Measurements from ENCODE around the gene AADACL4. TPM values are rescaled to one million over a fixed set of nuclear protein-coding genes. Genes with fewer than 3 reads are reported as not detected.

AADACL4 gene
- polyA plus RNA-seq, 1 donor from 2014 or later, result not detected

- H3K36me3 ChIP-seq (ENCODE audit: insufficient read depth, low read length), result no peaks in the 10 kb centered on the region
- H3K79me2 ChIP-seq (replicated peaks; ENCODE audit: insufficient read depth, low read length), result no peaks in the 10 kb centered on the region
- no peaks in the 10 kb centered on the region for H3F3A ChIP-seq (ENCODE audit: insufficient read depth, low read length, poor library complexity, severe bottlenecking)
- no peak overlapping the region for H3K4me3 ChIP-seq (ENCODE audit: low read length)
- TF ChIP-seq CTCF (IDR thresholded peaks at IDR 0.05; ENCODE audit: poor library complexity, severe bottlenecking), result no peak
- no peak for TF ChIP-seq POLR2AphosphoS5 (IDR thresholded peaks at IDR 0.05)
- no peak for TF ChIP-seq EP300 (conservative IDR thresholded peaks at IDR 0.05; ENCODE audit: poor library complexity, severe bottlenecking)
- TF ChIP-seq MXI1 (conservative IDR thresholded peaks at IDR 0.05; ENCODE audit: poor library complexity, severe bottlenecking), result no peak
- no peak for TF ChIP-seq TAF1 (IDR thresholded peaks at IDR 0.05; ENCODE audit: low read depth)
- TF ChIP-seq REST (IDR thresholded peaks at IDR 0.05; ENCODE audit: borderline replicate concordance), result no peak
- no peak for TF ChIP-seq SMC3 (conservative IDR thresholded peaks at IDR 0.05; ENCODE audit: poor library complexity)
- no peak for TF ChIP-seq RAD21 (conservative IDR thresholded peaks at IDR 0.05)
- TF ChIP-seq EZH2 (IDR thresholded peaks at IDR 0.05; ENCODE audit: borderline replicate concordance, insufficient read depth, low read length, poor library complexity, severe bottlenecking), result no peak
- no peaks in the 10 kb centered on the region for H3K9me2 ChIP-seq (ENCODE audit: insufficient read depth, low read length)
- H4K20me1 ChIP-seq (ENCODE audit: insufficient read depth), result no peaks in the 10 kb centered on the region
- no peaks in the 10 kb centered on the region for H3K9me3 ChIP-seq (ENCODE audit: low read length)
- no peak overlapping the region for H3K4me2 ChIP-seq (ENCODE audit: low read length)
- no peak overlapping the region for H2AFZ ChIP-seq (ENCODE audit: low read depth, low read length)
- H3K27me3 ChIP-seq (ENCODE audit: insufficient read depth, low read depth, low read length), result no peaks in the 10 kb centered on the region
- no peak overlapping the region for H3K9ac ChIP-seq (ENCODE audit: low read length)
- no peak overlapping the region for H3K27ac ChIP-seq (ENCODE audit: low read length)
Observed at GRCh38 chr1:12627296-12627695, 16.6 kb upstream of the AADACL4 start.

GRCh38 chr1:12629511-12629956 is 14.4 kb upstream of the AADACL4 start:
- H3K4me2 ChIP-seq (ENCODE audit: low read length), result no peak overlapping the region
- H3K79me2 ChIP-seq (replicated peaks; ENCODE audit: insufficient read depth, low read length), result no peaks in the 10 kb centered on the region
- H4K20me1 ChIP-seq (ENCODE audit: insufficient read depth), result no peaks in the 10 kb centered on the region
- no peaks in the 10 kb centered on the region for H3K27me3 ChIP-seq (ENCODE audit: insufficient read depth, low read depth, low read length)
- TF ChIP-seq EP300 (conservative IDR thresholded peaks at IDR 0.05; ENCODE audit: poor library complexity, severe bottlenecking) (no peak), TAF1 (IDR thresholded peaks at IDR 0.05; ENCODE audit: low read depth) (no peak), REST (IDR thresholded peaks at IDR 0.05; ENCODE audit: borderline replicate concordance) (no peak), EZH2 (IDR thresholded peaks at IDR 0.05; ENCODE audit: borderline replicate concordance, insufficient read depth, low read length, poor library complexity, severe bottlenecking) (no peak), MXI1 (conservative IDR thresholded peaks at IDR 0.05; ENCODE audit: poor library complexity, severe bottlenecking) (no peak), POLR2AphosphoS5 (IDR thresholded peaks at IDR 0.05) (no peak), SMC3 (conservative IDR thresholded peaks at IDR 0.05; ENCODE audit: poor library complexity) (no peak), CTCF (IDR thresholded peaks at IDR 0.05; ENCODE audit: poor library complexity, severe bottlenecking) (no peak)
- no peaks in the 10 kb centered on the region for H3K9me2 ChIP-seq (ENCODE audit: insufficient read depth, low read length)
- no peak overlapping the region for H3K27ac ChIP-seq (ENCODE audit: low read length)
- H2AFZ ChIP-seq (ENCODE audit: low read depth, low read length), result no peak overlapping the region
- H3F3A ChIP-seq (ENCODE audit: insufficient read depth, low read length, poor library complexity, severe bottlenecking), result no peaks in the 10 kb centered on the region
- no peaks in the 10 kb centered on the region for H3K9me3 ChIP-seq (ENCODE audit: low read length)
- no peaks in the 10 kb centered on the region for H3K36me3 ChIP-seq (ENCODE audit: insufficient read depth, low read length)
- H3K9ac ChIP-seq (ENCODE audit: low read length), result no peak overlapping the region
- H3K4me3 ChIP-seq (ENCODE audit: low read length), result no peak overlapping the region
